Loucy (cell line): ENCODE measurements around the gene STXBP6.

Experiments used
- H2AFZ ChIP-seq: fragments of 200-600 bp; sonication (generic); 2 replicates; pipeline ENCODE4 v1.6.0; 2016; ENCODE audit warnings: antibody characterized with exemption, mild to moderate bottlenecking, low read length, moderate library complexity
- H3F3A ChIP-seq: fragments of 200-600 bp; 2 replicates; pipeline ENCODE4 v1.6.0; 2016; ENCODE audit warnings: antibody characterized with exemption, low read depth, mild to moderate bottlenecking
- H3K27me3 ChIP-seq: fragments of 200-600 bp; sonication (generic); 2 replicates; pipeline ENCODE4 v1.6.1; 2014; ENCODE audit warnings: low read length, mild to moderate bottlenecking; ENCODE audit not compliant: insufficient read depth, poor library complexity, severe bottlenecking
- H3K36me3 ChIP-seq: fragments of 200-600 bp; sonication (generic); 2 replicates; pipeline ENCODE4 v1.6.1; 2016; ENCODE audit warnings: low read length; ENCODE audit not compliant: insufficient read depth
- H3K4me1 ChIP-seq: fragments of 200-600 bp; sonication (generic); 2 replicates; pipeline ENCODE4 v1.5.1; 2014; ENCODE audit warnings: low read length, mild to moderate bottlenecking; ENCODE audit not compliant: insufficient read depth, poor library complexity, severe bottlenecking
- H3K4me2 ChIP-seq: fragments of 200-600 bp; sonication (generic); 2 replicates; pipeline ENCODE4 v1.6.0; 2014; ENCODE audit warnings: antibody characterized with exemption, low read length, low read depth, mild to moderate bottlenecking; ENCODE audit not compliant: poor library complexity, severe bottlenecking
- H3K4me3 ChIP-seq: fragments of 200-600 bp; sonication (generic); 2 replicates; pipeline ENCODE4 v1.5.1; 2014; ENCODE audit warnings: low read length, mild to moderate bottlenecking, mixed read lengths; ENCODE audit not compliant: poor library complexity, severe bottlenecking
- H3K79me2 ChIP-seq: fragments of 200-600 bp; sonication (generic); 2 replicates; pipeline ENCODE4 v1.6.1; 2014; ENCODE audit warnings: low read length; ENCODE audit not compliant: insufficient read depth
- H3K9ac ChIP-seq: fragments of 200-600 bp; sonication (generic); 2 replicates; pipeline ENCODE4 v1.6.0; 2014; ENCODE audit warnings: mild to moderate bottlenecking, low read depth, low read length, moderate library complexity; ENCODE audit not compliant: poor library complexity, severe bottlenecking
- H3K9me2 ChIP-seq: fragments of 200-600 bp; sonication (generic); replicated peaks from 2 replicates; pipeline ENCODE4 v1.6.1; 2016; ENCODE audit warnings: low read depth, low read length, mixed read lengths
- H3K9me3 ChIP-seq: fragments of 200-600 bp; sonication (generic); 2 replicates; pipeline ENCODE4 v1.6.1; 2014; ENCODE audit warnings: mild to moderate bottlenecking, antibody characterized with exemption, low read length, low read depth; ENCODE audit not compliant: insufficient read depth
- H4K20me1 ChIP-seq: fragments of 200-600 bp; sonication (generic); 2 replicates; pipeline ENCODE4 v1.6.0; 2014; ENCODE audit warnings: antibody characterized with exemption, low read length, mild to moderate bottlenecking; ENCODE audit not compliant: insufficient read depth, poor library complexity, severe bottlenecking
- EZH2phosphoT487 ChIP-seq: fragments of 200-600 bp; IDR thresholded peaks from 2 replicates; pipeline ENCODE4 v1.6.1; 2018; ENCODE audit warnings: antibody characterized with exemption, mild to moderate bottlenecking, moderate library complexity, borderline replicate concordance
- TF ChIP-seq, protein P1 (sequence below): fragments of 200-600 bp; sonication (generic); conservative IDR thresholded peaks from 2 replicates; pipeline ENCODE4 v1.5.1; 2014; ENCODE audit warnings: mild to moderate bottlenecking, antibody characterized with exemption, low read length

STXBP6 gene

DNA sequence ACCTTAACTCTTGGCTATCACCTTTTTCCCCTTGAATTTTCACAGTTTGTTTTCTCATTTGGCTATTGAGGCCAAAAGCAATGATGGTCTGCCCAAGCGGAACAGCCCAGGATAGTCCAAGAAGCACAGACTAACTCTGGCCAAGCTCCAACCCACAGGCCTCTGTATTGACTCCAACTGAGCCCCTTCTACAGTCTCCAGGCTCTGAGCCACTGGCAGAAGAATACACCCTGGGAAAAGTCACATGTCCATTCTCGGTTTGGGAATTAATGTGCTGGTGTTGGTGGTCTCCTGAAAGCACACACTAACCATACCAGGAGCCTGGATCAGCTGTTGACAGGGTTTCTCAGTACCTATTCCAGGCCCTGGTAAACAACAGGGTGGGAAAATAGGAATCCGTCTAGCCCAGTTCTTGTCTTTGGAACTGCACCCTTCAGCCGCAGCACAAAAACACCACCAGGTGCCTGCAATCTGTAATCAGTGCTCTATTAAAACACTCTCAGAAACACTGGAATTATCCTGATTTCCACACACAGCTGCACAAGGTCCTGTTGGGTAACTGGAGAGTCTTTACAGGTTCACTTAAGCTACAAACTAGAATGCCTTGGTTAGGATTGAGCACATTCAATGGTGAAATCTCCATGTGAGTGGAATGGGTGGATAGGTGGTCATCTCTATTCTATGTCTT, 63.6 kb downstream of the STXBP6 start:
- Histone ChIP-seq H3K9me2 (no peaks in the 10 kb centered on the region), H3K4me3 (no peak overlapping the region), H3K79me2 (no peaks in the 10 kb centered on the region), H3K9me3 (no peaks in the 10 kb centered on the region), H3K36me3 (no peaks in the 10 kb centered on the region), H3K27me3 (no peaks in the 10 kb centered on the region), H3K9ac (peak overlapping the region; percentile 60), H2AFZ (no peak overlapping the region), H3F3A (peaks cover 7% of the 10 kb centered on the region; the same call in 1 of the 2 replicates), H4K20me1 (no peaks in the 10 kb centered on the region), H3K4me2 (peak overlapping the region; percentile 68), H3K4me1 (peaks cover 56% of the 10 kb centered on the region)
- TF ChIP-seq, protein P1, sequence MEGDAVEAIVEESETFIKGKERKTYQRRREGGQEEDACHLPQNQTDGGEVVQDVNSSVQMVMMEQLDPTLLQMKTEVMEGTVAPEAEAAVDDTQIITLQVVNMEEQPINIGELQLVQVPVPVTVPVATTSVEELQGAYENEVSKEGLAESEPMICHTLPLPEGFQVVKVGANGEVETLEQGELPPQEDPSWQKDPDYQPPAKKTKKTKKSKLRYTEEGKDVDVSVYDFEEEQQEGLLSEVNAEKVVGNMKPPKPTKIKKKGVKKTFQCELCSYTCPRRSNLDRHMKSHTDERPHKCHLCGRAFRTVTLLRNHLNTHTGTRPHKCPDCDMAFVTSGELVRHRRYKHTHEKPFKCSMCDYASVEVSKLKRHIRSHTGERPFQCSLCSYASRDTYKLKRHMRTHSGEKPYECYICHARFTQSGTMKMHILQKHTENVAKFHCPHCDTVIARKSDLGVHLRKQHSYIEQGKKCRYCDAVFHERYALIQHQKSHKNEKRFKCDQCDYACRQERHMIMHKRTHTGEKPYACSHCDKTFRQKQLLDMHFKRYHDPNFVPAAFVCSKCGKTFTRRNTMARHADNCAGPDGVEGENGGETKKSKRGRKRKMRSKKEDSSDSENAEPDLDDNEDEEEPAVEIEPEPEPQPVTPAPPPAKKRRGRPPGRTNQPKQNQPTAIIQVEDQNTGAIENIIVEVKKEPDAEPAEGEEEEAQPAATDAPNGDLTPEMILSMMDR, result no peak
- no peak for TF ChIP-seq EZH2phosphoT487

DNA sequence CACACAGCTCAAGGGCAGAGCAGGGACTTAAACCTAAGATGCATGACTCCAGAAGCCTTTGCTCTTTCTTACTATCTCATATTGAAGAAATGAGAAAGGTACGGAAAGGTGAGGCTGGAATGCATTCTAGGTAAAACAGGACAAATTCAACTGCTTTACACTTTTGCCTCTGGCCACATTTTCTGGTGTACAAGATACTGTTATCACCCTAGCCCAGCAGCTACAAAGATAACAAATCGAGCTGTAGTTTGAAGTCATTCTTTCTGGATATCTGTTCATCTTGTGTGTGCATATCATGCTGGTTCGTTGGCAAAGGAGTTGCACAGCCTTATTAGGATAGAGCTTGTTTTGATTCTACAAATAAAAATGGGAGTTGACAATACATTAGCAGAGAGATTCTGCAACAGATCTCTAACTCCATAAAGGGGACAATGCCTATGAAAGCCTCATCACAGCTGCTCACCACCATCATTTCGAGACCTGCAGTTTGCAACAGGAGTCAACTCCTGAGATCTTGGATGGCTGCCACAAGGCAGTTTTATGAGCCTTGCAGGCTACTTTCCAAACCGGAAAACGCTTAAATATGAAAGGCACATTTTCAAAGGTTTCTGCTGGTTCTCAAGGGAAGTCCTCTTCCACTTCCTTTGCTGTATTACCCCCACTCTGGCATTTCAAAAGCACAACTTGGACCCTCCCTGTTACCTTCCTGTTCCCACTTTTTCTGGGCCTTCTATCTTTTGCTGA, 64.9 kb downstream of the STXBP6 start:
- TF ChIP-seq EZH2phosphoT487, result no peak
- TF ChIP-seq, protein P1, result no peak
- no peaks in the 10 kb centered on the region for H3K9me2 ChIP-seq

DNA sequence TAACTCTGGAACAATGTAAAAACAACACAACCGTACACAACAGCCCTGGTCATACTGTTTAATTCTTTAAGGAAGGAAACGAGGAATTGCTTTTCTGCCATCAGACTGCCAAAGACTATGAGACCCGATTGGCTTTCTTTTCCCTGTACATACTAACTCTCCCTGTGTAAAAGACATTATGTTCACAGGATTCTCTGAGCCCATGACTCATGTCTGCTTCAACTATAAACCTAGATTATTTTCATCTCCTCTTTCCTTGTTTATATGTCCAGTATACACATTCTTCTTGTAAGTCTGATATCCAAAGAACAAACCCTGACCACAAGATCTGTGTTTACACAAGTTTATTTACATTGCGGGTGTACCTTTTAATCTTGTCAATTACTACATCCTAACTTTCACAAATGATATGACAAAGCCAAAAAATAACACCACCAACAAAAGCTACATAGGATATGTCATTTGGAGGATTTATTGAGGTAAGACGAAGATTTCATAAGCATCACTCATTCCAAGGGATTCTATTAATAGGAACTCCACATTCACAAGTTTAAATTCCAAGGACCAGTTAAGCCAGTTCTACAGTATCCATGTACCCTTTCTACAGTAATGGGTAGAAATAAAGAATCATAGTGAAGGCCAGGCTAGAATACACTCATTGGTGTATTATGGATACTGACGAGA, 67.3 kb downstream of the STXBP6 start:
- no peak overlapping the region for H2AFZ ChIP-seq
- no peaks in the 10 kb centered on the region for H3K79me2 ChIP-seq
- H3K4me2 ChIP-seq, result no peak overlapping the region
- H3K4me1 ChIP-seq, result peaks cover 50% of the 10 kb centered on the region
- no peak overlapping the region for H3K9ac ChIP-seq
- no peak overlapping the region for H3K4me3 ChIP-seq
- no peaks in the 10 kb centered on the region for H3K9me3 ChIP-seq
- no peaks in the 10 kb centered on the region for H3K9me2 ChIP-seq
- H3F3A ChIP-seq, result peaks cover 7% of the 10 kb centered on the region; the same call in 1 of the 2 replicates
- no peaks in the 10 kb centered on the region for H3K36me3 ChIP-seq
- no peaks in the 10 kb centered on the region for H4K20me1 ChIP-seq
- TF ChIP-seq, protein P1, result no peak
- no peak for TF ChIP-seq EZH2phosphoT487
- H3K27me3 ChIP-seq, result no peaks in the 10 kb centered on the region

More for the DNA sequence above, 64.9 kb downstream of the STXBP6 start:
- H3F3A ChIP-seq, result peaks cover 7% of the 10 kb centered on the region; the same call in 1 of the 2 replicates
- H3K4me2 ChIP-seq, result peak overlapping the region; percentile 68
- H3K4me1 ChIP-seq, result peaks cover 45% of the 10 kb centered on the region
- peak overlapping the region; percentile 60 for H3K9ac ChIP-seq
- peak overlapping the region; percentile 38 for H2AFZ ChIP-seq
- no peaks in the 10 kb centered on the region for H4K20me1 ChIP-seq
- no peaks in the 10 kb centered on the region for H3K79me2 ChIP-seq
- no peaks in the 10 kb centered on the region for H3K36me3 ChIP-seq
- H3K9me3 ChIP-seq, result no peaks in the 10 kb centered on the region
- H3K4me3 ChIP-seq, result peak overlapping the region; percentile 45
- no peaks in the 10 kb centered on the region for H3K27me3 ChIP-seq
